Mucosa of rectum (tissue), 2 donors: ENCODE data around the gene PCDHB11.
"Not testable (repeated sequence)": the region's sequence is repeated elsewhere in the genome, so short reads cannot be mapped to it uniquely, and the experiment has no call there.

Source experiments
- H3K27ac ChIP-seq, 2 donors: one replicate each; pipeline ENCODE4 v1.7.0; 2013; ENCODE audit warnings: inconsistent platforms in 2 of 2, low read depth in 2 of 2, low read length in 2 of 2
- H3K27me3 ChIP-seq, 2 donors: one replicate each; pipeline ENCODE4 v1.7.0; 2013; ENCODE audit warnings: low read length in 2 of 2; ENCODE audit not compliant: control insufficient read depth in 2 of 2, insufficient read depth in 2 of 2
- H3K36me3 ChIP-seq, 2 donors: one replicate each; pipeline ENCODE4 v1.7.0; 2013; ENCODE audit warnings: low read length in 2 of 2; ENCODE audit not compliant: control insufficient read depth in 2 of 2, insufficient read depth in 2 of 2
- H3K4me1 ChIP-seq, 2 donors: one replicate each; pipeline ENCODE4 v1.7.0; 2013; ENCODE audit warnings: low read length in 2 of 2, mild to moderate bottlenecking in 1 of 2; ENCODE audit not compliant: control insufficient read depth in 2 of 2, insufficient read depth in 2 of 2
- H3K4me3 ChIP-seq, 2 donors: one replicate each; pipeline ENCODE4 v1.7.0; 2013; ENCODE audit warnings: low read length in 2 of 2
- H3K9ac ChIP-seq, 2 donors: one replicate each; pipeline ENCODE4 v1.7.0; 2013; ENCODE audit warnings: low read length in 2 of 2, low read depth in 1 of 2, mild to moderate bottlenecking in 1 of 2
- H3K9me3 ChIP-seq, 2 donors: one replicate each; pipeline ENCODE4 v1.7.0; 2013; ENCODE audit warnings: low read length in 2 of 2; ENCODE audit not compliant: control insufficient read depth in 2 of 2
- donor health status: healthy.
- donor health status: Normal muscosa, but diverticular disease.

PCDHB11 gene

GRCh38 chr5:141210849-141211248 is 11.4 kb downstream of the PCDHB11 start:
- not testable (repeated sequence) for H3K4me3 ChIP-seq, H3K4me1 ChIP-seq, H3K27ac ChIP-seq, H3K9me3 ChIP-seq, H3K9ac ChIP-seq, H3K36me3 ChIP-seq, H3K27me3 ChIP-seq

GRCh38 chr5:141213656-141214339 is 14.4 kb downstream of the PCDHB11 start, which contains the start of gene PCDHB13:
Gene PCDHB13 (plus strand): TSS chr5:141213919. CDS start chr5:141214124, 205 bp downstream.
- H3K9me3 ChIP-seq, H3K9ac ChIP-seq, H3K4me1 ChIP-seq, H3K27me3 ChIP-seq, H3K36me3 ChIP-seq, H3K27ac ChIP-seq: not testable (repeated sequence)
- H3K4me3 ChIP-seq: peak within 1 kb of the TSS in 1 of 2 donors; percentile 31

- H3K4me1 ChIP-seq, H3K27me3 ChIP-seq, H3K9ac ChIP-seq, H3K27ac ChIP-seq, H3K4me3 ChIP-seq, H3K36me3 ChIP-seq, H3K9me3 ChIP-seq: not testable (repeated sequence)
Measured at GRCh38 chr5:141214583-141214982, 15.2 kb downstream of the PCDHB11 start.

- not testable (repeated sequence) for H3K36me3 ChIP-seq, H3K4me3 ChIP-seq, H3K4me1 ChIP-seq, H3K9ac ChIP-seq, H3K27ac ChIP-seq, H3K9me3 ChIP-seq, H3K27me3 ChIP-seq
Measured at GRCh38 chr5:141215504-141215903, 16.1 kb downstream of the PCDHB11 start.

- H3K4me1 ChIP-seq, H3K9me3 ChIP-seq, H3K27me3 ChIP-seq, H3K36me3 ChIP-seq, H3K9ac ChIP-seq, H3K4me3 ChIP-seq, H3K27ac ChIP-seq: not testable (repeated sequence)
Measured at GRCh38 chr5:141216035-141216434, 16.6 kb downstream of the PCDHB11 start.

GRCh38 chr5:141223112-141223783 is 23.8 kb downstream of the PCDHB11 start, which contains the start of gene PCDHB14:
Gene PCDHB14 (plus strand): TSS chr5:141223343. CDS start chr5:141223506, 163 bp downstream.
- Histone ChIP-seq H3K27ac (no peak within 1 kb of the TSS), H3K36me3 (no peaks in the 10 kb centered on the region), H3K4me3 (peak within 1 kb of the TSS; percentile 37 to 39), H3K9ac (no peak within 1 kb of the TSS), H3K9me3 (peaks cover 13 to 17% of the 10 kb centered on the region in 2 donors), H3K27me3 (no peaks in the 10 kb centered on the region), H3K4me1 (no peaks in the 10 kb centered on the region)

GRCh38 chr5:141224844-141225243 is 25.4 kb downstream of the PCDHB11 start:
- not testable (repeated sequence) for H3K27ac ChIP-seq, H3K9ac ChIP-seq, H3K4me1 ChIP-seq, H3K36me3 ChIP-seq, H3K4me3 ChIP-seq, H3K27me3 ChIP-seq
- peaks cover 13 to 16% of the 10 kb centered on the region in 2 donors for H3K9me3 ChIP-seq

GRCh38 chr5:141225421-141225820 is 26.0 kb downstream of the PCDHB11 start:
- H3K4me1 ChIP-seq, H3K36me3 ChIP-seq, H3K4me3 ChIP-seq, H3K9ac ChIP-seq, H3K27me3 ChIP-seq, H3K27ac ChIP-seq: not testable (repeated sequence)
- peaks cover 10 to 16% of the 10 kb centered on the region in 2 donors for H3K9me3 ChIP-seq

GRCh38 chr5:141234109-141234667 is 34.8 kb downstream of the PCDHB11 start:
- no peaks in the 10 kb centered on the region for H3K4me1 ChIP-seq
- H3K27ac ChIP-seq: no peak overlapping the region
- peaks cover 14 to 25% of the 10 kb centered on the region in 2 donors for H3K9me3 ChIP-seq
- H3K36me3 ChIP-seq: no peaks in the 10 kb centered on the region
- H3K4me3 ChIP-seq: peak overlapping the region in 1 of 2 donors; percentile 5
- H3K9ac ChIP-seq: no peak overlapping the region
- H3K27me3 ChIP-seq: no peaks in the 10 kb centered on the region

GRCh38 chr5:141235922-141236321 is 36.5 kb downstream of the PCDHB11 start:
- H3K27me3 ChIP-seq, H3K4me1 ChIP-seq, H3K36me3 ChIP-seq, H3K27ac ChIP-seq, H3K4me3 ChIP-seq, H3K9ac ChIP-seq: not testable (repeated sequence)
- H3K9me3 ChIP-seq: peaks cover 15 to 36% of the 10 kb centered on the region in 2 donors
